AG09309 (cell line): ENCODE data around the gene GLT8D2.

Experiments
- DNase-seq: peaks from one replicate; pipeline ENCODE4 v3.0.0-alpha.2; 2010; ENCODE audit warnings: low read depth
- H3K4me3 ChIP-seq: 2 replicates; pipeline ENCODE4 v1.5.1; 2011; ENCODE audit warnings: mild to moderate bottlenecking, low read depth, low read length, moderate library complexity; ENCODE audit not compliant: control insufficient read depth
- TF ChIP-seq, protein P1 (sequence below): IDR thresholded peaks from 2 replicates; pipeline ENCODE4 v1.5.1; 2011; ENCODE audit warnings: mild to moderate bottlenecking, low read depth, low read length, inconsistent platforms; ENCODE audit not compliant: insufficient read depth, control insufficient read depth; ENCODE audit errors: missing control alignments

Gene GLT8D2

DNA sequence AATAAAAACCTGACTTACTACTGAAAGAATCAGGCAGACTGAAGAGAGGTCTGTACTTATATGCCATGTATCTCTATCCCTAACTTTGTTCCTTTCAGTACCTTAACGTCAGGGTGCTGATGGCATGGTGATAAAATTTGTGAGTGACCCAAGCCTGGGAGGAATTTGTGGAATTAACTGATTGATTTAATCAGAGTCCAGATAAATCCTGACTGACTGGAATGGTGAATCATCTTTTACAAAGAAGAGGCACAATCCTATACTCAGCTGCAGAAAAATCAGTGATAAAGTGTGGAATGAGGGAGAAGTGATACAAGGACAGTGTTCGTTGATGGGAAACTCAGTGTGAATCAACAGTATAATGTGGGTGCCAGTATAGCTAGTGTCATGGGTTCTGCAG, 80.6 kb downstream of the GLT8D2 start:
- TF ChIP-seq, protein P1, sequence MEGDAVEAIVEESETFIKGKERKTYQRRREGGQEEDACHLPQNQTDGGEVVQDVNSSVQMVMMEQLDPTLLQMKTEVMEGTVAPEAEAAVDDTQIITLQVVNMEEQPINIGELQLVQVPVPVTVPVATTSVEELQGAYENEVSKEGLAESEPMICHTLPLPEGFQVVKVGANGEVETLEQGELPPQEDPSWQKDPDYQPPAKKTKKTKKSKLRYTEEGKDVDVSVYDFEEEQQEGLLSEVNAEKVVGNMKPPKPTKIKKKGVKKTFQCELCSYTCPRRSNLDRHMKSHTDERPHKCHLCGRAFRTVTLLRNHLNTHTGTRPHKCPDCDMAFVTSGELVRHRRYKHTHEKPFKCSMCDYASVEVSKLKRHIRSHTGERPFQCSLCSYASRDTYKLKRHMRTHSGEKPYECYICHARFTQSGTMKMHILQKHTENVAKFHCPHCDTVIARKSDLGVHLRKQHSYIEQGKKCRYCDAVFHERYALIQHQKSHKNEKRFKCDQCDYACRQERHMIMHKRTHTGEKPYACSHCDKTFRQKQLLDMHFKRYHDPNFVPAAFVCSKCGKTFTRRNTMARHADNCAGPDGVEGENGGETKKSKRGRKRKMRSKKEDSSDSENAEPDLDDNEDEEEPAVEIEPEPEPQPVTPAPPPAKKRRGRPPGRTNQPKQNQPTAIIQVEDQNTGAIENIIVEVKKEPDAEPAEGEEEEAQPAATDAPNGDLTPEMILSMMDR = no peak
- no peak for DNase-seq
- H3K4me3 ChIP-seq = no peak overlapping the region

DNA sequence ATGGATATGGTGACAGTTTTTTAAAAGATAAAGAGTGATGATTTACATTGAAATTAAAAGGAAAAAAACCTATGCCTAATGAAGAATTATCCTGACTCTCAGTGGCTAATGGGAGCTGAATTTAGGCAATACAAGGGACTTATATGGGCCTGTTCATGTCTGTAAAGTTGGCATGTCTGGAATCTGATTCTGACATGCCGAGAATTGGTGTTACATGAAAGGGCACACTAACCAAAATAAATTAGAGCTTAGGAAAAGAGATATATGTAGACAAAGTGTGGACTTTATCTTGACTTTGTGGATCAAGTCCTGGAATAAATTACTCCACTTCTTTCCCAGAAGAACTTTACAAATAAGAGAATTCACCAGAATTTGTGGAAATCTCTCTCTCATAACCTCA, 83.3 kb downstream of the GLT8D2 start:
- DNase-seq = no peak
- peak overlapping the region; percentile 82 for H3K4me3 ChIP-seq
- TF ChIP-seq, protein P1 = no peak

DNA sequence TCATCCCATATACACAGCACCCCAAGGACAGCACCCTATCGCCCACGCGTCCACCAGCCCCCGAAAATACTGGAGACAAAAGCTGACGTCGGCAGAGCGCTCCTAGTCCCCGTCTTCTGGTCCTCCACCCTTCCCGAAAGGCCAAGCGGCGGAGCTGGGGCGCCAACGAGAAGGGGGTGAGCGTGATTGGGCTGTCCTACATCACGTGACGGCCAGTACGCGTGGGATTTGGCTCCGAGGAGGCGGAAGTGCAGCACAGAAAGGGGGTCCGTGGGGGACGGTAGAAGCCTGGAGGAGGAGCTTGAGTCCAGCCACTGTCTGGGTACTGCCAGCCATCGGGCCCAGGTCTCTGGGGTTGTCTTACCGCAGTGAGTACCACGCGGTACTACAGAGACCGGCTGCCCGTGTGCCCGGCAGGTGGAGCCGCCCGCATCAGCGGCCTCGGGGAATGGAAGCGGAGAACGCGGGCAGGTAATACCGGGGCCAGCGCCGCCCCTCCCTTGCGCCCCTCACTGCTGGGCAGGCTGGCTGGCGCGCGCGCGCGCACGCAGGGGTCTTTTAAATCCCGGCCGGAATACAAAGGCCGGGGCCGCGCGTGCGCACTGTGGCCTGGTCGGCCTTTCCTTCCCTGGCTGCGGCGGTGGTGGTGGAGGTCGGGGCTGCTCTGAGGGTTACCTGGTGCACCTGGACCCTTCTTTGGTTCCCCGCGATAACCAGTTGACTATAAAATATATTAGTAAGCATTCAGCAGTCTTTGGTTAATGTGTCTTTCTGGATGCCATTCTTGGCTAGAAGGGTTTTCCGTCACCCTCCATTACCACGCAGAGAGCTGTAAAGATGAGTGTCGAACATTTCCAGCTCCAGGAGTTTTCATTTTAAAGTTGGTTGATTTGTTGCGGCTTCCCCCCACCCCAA, 84.1 kb downstream of the GLT8D2 start, which contains the start of gene TDG:
Gene TDG (plus strand): TSS at position 283 of the 915 bp plus-strand sequence. CDS start 166 bp downstream, at position 449.
- TF ChIP-seq, protein P1 = peak; percentile 12
- peak; percentile 94 for DNase-seq
- H3K4me3 ChIP-seq = peak within 1 kb of the TSS; percentile 82

DNA sequence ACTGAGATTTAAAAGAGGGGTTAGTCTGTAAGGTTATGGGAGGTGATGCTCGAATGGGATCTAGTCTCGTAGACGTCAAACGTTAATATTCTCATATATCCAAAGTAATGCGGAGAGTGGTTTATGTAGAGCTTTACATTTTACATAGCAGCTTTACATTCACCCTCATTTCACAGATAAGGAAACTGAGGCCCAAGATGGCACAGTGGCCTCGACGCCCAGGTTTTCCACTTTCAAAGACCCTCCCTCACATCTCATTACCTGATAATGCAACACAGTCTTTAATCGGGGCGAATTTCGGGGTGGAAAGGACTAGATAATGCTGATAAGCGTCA, 84.8 kb downstream of the GLT8D2 start:
- peak overlapping the region; percentile 82 for H3K4me3 ChIP-seq
- TF ChIP-seq, protein P1 = no peak
- DNase-seq = no peak

DNA sequence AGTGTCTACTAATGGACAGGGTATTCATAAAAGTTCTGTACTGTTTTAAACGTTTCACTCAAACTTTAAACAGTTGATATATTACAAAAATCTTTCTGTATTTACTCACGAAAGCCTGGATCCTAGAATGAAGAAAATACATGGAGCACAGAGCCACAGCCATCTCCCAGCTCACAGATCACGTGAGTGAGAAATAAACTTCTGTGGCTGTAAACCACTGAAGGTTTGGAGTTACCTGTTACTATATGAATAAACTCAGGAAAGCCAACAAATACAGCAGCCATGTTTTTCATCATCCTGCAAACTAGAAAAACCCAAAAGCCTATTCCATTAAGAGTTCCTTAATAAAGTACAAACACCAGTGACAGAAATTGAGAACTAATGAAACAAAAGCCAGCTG, 85.2 kb downstream of the GLT8D2 start:
- no peak for DNase-seq
- peak overlapping the region; percentile 82 for H3K4me3 ChIP-seq
- TF ChIP-seq, protein P1 = no peak

DNA sequence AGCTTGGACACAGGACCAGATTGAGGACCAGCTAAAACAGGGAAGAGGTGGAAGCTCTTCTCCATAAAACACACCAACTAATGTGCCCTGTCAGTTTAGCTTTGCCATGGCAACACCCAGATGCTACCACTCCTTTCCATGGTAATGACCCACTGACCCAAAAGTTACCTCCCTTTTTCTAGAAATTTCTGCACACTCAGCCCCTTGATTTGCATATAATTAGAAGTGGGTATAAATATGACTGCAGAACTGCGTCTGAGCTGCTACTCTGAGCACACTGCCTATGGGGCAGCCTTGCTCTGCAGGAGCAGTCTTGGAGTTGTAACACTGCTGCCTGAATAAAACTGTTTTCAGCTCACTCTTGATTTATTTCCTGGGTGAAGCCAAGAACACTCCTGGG, 87.5 kb downstream of the GLT8D2 start:
- DNase-seq = no peak
- TF ChIP-seq, protein P1 = no peak

More for the DNA sequence above, 87.5 kb downstream of the GLT8D2 start:
- no peak overlapping the region for H3K4me3 ChIP-seq
